ENCODE results near the gene CUL7. TPM values are rescaled to one million over a fixed set of nuclear protein-coding genes. Genes with fewer than 3 reads are reported as not detected.

CUL7 gene
- total and polyA plus RNA-seq, 9 donors = 9.3 to 29.1 (median 21.6) TPM

DNA sequence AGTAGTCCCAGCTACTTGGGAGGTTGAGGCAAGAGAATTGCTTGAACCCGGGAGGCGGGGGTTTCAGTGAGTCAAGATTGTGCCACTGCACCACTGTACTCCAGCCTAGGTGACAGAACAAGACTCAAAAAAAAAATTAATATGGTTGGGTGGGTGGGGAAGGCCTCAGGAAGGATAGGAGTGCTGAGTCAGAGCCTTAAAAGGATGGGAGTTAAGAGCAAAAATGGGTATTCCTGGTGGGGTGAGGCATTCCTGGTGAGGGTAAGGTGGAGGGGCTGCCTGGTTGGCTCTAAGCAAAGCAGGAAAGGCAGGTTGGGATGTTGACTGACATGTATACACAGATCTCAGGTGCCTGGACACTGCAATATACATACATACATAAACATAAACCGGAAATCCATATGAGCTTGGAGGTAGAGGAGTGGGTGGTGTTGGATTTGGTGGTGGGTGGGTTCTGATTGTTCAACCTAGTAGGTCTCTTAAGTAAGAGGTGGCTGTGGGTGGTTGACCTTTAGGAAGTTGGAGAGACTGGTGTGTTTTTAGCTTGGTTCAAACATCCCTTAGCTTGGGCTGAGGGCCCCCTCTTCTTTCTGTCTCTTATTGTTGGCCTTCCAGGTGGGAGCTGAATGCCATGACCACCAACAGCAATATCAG, 33.5 kb downstream of the CUL7 start:
- Histone ChIP-seq H3K4me3 (no peak overlapping the region), H3K27me3 (no peaks in the 10 kb centered on the region), H3K27ac (no peak overlapping the region), H3K9me3 (no peaks in the 10 kb centered on the region), H3K36me3 (no peaks in the 10 kb centered on the region), H3K4me1 (ENCODE audit: insufficient read depth) (peaks cover 13% of the 10 kb centered on the region)
- DNase-seq = no peak
- intact Hi-C loops (cut with DNase I) = no loop called here
- WGBS, 3 donors = 84 to 96% (median 88%) methylated on average over 3 of the region's 3 CpGs
- TF ChIP-seq, protein P1, sequence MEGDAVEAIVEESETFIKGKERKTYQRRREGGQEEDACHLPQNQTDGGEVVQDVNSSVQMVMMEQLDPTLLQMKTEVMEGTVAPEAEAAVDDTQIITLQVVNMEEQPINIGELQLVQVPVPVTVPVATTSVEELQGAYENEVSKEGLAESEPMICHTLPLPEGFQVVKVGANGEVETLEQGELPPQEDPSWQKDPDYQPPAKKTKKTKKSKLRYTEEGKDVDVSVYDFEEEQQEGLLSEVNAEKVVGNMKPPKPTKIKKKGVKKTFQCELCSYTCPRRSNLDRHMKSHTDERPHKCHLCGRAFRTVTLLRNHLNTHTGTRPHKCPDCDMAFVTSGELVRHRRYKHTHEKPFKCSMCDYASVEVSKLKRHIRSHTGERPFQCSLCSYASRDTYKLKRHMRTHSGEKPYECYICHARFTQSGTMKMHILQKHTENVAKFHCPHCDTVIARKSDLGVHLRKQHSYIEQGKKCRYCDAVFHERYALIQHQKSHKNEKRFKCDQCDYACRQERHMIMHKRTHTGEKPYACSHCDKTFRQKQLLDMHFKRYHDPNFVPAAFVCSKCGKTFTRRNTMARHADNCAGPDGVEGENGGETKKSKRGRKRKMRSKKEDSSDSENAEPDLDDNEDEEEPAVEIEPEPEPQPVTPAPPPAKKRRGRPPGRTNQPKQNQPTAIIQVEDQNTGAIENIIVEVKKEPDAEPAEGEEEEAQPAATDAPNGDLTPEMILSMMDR (IDR thresholded peaks at IDR 0.05) = no peak
- no peak for TF ChIP-seq EP300 (IDR thresholded peaks at IDR 0.05)
- TF ChIP-seq POLR2A (IDR thresholded peaks at IDR 0.05) = no peak

DNA sequence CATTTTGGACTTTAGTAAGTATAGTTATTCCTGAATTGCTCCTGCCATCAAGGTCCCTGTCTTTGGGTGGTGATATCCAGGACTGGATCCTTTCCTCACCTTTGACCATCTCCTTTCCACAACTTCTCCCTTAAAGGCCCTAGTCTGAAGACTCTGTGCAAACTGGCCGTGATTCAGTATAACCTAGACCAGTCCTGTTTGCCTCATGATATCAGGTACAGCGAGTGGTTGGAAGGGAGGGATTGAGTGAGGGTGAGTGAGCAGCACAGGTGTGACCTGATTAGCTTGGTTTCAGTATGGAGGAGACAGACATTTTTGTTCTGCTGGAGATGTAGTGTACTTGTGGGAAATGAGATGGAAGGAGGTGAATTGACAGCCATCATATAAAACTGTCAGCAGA, 34.5 kb downstream of the CUL7 start:
- Histone ChIP-seq H3K36me3 (no peaks in the 10 kb centered on the region), H3K4me1 (ENCODE audit: insufficient read depth) (peaks cover 15% of the 10 kb centered on the region), H3K4me3 (no peak overlapping the region), H3K27me3 (no peaks in the 10 kb centered on the region), H3K27ac (no peak overlapping the region), H3K9me3 (no peaks in the 10 kb centered on the region)
- 77 to 90% (median 81%) methylated on average over 2 of the region's 2 CpGs for WGBS, 3 donors
- DNase-seq = no peak
- intact Hi-C loops (cut with DNase I) = loop anchor here in 2 of 4 donors (10.0 kb wide), 1 partner anchor 114 kb away; no protein-coding TSS in a partner anchor
- TF ChIP-seq POLR2A (IDR thresholded peaks at IDR 0.05) (no peak), EP300 (IDR thresholded peaks at IDR 0.05) (no peak)
- TF ChIP-seq, protein P1 (IDR thresholded peaks at IDR 0.05) = no peak

DNA sequence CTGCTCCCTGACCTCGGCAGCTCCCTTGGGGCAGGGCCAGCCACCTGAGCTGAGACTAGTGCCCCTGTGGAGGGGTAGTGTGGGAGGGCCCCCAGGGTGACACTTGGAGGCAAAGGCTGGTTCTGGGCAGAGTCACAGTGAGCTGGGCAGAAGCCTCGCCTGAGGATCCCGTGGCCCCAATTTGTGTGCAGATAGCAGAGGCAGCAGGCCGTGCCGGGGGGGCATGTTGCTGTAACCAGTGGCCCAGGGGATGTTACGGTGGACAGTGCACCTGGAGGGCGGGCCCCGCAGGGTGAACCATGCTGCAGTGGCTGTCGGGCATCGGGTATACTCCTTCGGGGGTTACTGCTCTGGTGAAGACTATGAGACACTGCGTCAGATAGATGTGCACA, 36.7 kb downstream of the CUL7 start:
- intact Hi-C loops (cut with DNase I) = loop anchor here in 2 of 4 donors (10.0 kb wide), 1 partner anchor 112 kb away; no protein-coding TSS in a partner anchor
- H3K36me3 ChIP-seq = no peaks in the 10 kb centered on the region
- TF ChIP-seq POLR2A (IDR thresholded peaks at IDR 0.05) = no peak
- no peak for TF ChIP-seq EP300 (IDR thresholded peaks at IDR 0.05)
- TF ChIP-seq, protein P1 (IDR thresholded peaks at IDR 0.05) = no peak
- no peaks in the 10 kb centered on the region for H3K9me3 ChIP-seq
- H3K27ac ChIP-seq = no peak overlapping the region
- DNase-seq = no peak
- H3K4me1 ChIP-seq (ENCODE audit: insufficient read depth) = peaks cover 17% of the 10 kb centered on the region
- no peak overlapping the region for H3K4me3 ChIP-seq
- WGBS, 3 donors = 80 to 83% (median 81%) methylated on average over 11 to 12 of the region's 12 CpGs
- no peaks in the 10 kb centered on the region for H3K27me3 ChIP-seq

DNA sequence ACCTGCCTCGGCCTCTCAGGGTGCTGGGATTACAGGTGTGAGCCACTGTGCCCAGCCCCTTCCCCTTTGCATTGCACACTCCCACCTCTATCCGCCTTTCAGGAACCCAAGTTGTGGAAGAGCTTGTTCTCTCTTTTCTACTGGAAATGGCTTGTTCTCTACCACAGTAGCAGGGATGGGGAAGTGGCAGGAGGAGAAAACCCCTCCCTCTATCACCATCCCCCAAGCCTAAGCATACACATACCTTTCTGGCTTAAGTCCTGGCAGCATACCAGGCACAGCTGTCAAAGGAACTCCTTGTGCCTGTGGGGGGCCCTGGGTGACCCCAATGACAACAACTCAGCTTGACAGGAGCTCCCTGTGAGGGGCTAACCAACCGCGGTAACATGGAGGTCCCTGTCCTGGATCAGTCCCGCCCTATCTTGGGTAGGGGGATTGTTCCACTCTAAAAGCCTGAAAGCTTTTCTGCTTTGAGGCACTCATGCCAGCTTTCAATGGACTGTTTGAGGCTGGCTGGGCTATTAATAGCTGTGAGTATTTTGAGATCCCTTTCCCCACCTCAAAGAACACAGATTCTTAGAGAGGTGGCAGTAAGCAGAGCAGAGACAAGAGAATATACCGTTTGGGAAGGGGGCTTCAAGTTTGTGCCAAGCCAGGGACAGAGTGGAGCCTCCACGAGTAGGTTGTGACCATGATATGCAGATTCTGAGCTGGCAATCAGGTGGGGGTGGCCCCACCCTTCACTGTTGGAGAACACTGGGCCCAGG, 37.3 kb downstream of the CUL7 start:
- TF ChIP-seq POLR2A (IDR thresholded peaks at IDR 0.05) = no peak
- TF ChIP-seq, protein P1 (IDR thresholded peaks at IDR 0.05) = no peak
- no peak for TF ChIP-seq EP300 (IDR thresholded peaks at IDR 0.05)
- no peak overlapping the region for H3K27ac ChIP-seq
- peaks cover 17% of the 10 kb centered on the region for H3K4me1 ChIP-seq (ENCODE audit: insufficient read depth)
- H3K9me3 ChIP-seq = no peaks in the 10 kb centered on the region
- 57 to 62% (median 60%) methylated on average over 7 of the region's 7 CpGs for WGBS, 3 donors
- no peak for DNase-seq
- intact Hi-C loops (cut with DNase I) = loop anchor here in 2 of 4 donors (10.0 kb wide), 1 partner anchor 112 kb away; no protein-coding TSS in a partner anchor
- H3K4me3 ChIP-seq = peak overlapping the region; percentile 7
- no peaks in the 10 kb centered on the region for H3K36me3 ChIP-seq
- no peaks in the 10 kb centered on the region for H3K27me3 ChIP-seq
